Fibroblast of skin of left biceps (primary cell): ENCODE results near the gene ZNF784.

Source experiments
- DNase-seq, 2 experiments: peaks; one replicate each; pipeline ENCODE4 v3.0.0-alpha.2; 2013; ENCODE audit warnings: low read depth in 2 of 2

Gene ZNF784

DNA sequence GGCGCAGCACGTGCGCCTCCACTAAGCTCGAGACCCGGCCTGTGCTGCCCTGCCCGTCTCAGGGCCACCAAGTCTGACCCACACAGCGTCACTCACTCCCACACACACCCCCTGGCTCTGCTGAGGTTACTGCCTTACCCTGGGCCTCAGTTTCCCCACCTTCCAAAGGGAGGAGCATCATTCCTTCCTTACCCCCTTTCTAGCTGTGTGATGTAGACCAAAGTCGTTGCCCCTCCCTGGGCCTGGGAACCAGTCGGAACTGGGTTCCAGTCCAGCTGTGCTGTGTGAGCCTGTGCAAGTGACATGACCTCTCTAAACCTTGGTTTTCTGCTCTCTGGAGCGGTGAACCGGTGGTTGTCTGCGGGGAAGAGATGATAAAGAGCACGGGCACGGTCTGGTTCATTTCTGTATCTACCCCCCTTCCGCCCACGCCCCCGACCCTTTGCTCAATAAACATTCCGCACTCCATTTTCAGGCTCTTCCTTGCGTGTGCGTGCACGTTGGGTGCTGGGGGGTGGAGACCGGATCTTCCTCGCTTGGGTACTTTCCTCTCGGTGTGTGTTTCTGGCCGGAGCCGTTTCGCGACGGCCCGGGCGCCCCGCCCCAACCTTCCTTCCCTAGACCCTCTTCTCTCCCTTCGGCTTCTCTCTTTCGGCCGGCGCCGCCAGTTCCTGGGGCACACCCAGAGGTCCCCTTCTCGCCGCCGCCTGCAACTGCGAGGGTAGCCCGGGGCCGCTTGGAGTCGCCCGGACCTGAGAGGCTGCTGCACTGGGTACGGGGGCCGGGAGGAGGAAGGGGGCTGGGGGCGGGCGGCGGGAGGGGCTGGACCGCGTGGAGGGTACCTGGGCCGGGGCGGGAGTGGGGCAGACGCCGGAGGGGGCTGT is 18.9 kb upstream of the ZNF784 start, which contains the start of gene ZNF581:
Gene ZNF581 (plus strand): TSS at position 647 of the 884 bp plus-strand sequence. CDS start 923 bp downstream, outside the sequence.
- DNase-seq: peak in 1 of 2 experiments; percentile 42

DNA sequence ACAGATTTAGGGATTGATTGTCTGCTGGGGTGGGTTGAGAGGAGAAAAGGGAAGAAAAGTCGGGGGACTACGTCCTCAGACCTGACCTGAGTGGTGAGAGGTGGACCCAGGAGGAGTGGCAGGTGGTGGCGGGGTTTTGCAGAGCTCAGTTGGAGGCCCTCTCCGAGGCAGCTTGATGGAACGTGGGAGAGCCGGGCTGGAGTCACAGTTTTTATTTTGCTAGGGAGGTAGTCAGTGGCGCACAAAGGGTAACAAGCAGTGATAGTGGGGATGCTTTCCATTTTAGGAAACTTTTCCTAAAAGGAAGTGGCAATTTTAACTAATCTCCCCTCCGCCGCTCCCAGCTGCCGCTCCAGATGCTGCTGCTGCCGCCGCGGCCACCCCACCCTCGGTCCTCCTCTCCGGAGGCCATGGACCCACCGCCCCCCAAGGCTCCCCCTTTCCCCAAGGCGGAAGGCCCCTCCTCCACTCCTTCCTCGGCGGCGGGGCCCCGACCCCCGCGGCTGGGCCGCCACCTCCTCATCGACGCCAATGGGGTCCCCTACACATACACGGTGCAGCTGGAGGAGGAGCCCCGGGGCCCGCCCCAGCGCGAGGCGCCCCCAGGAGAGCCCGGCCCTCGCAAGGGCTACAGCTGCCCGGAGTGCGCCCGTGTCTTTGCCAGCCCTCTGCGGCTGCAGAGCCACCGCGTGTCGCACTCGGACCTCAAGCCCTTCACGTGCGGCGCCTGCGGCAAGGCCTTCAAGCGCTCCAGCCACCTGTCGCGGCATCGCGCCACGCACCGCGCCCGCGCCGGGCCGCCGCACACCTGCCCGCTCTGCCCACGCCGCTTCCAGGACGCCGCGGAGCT is 18.0 kb upstream of the ZNF784 start:
- DNase-seq: no peak

DNA sequence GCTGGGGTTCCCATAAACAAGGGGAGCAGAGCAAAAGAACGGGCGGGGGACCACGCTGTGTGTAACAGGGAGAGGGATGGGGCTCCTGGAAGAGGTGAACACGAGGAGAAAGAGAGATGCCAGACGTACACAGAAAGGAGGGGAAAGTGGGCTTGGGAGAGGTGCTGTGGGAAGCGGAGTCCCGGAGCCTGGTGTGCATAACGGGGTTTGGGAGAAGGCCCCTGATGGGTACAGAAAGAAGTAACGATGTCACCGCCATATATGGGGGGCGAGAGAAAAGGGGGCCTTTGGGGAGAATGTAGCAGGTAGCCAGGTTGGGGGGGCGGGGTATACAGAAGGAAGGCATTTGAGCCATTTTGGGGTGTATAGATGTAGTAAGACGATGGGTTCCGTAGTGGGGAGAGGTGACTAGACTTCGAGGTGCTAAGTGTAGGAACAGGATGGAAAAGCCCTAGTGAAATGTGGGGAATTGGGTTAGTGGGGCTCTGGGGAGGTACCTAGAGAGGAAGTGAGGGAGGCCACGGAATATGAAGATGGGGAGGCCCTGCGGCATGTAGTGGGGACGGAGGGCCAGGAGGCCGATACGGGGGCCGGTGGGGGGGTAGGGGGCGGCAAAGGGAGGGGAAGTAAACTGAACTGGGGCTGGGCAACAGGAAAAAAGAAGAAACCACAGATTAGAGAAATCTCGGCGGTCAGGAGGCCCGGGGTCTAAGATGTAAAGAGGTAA is 17.2 kb upstream of the ZNF784 start:
- DNase-seq: no peak

DNA sequence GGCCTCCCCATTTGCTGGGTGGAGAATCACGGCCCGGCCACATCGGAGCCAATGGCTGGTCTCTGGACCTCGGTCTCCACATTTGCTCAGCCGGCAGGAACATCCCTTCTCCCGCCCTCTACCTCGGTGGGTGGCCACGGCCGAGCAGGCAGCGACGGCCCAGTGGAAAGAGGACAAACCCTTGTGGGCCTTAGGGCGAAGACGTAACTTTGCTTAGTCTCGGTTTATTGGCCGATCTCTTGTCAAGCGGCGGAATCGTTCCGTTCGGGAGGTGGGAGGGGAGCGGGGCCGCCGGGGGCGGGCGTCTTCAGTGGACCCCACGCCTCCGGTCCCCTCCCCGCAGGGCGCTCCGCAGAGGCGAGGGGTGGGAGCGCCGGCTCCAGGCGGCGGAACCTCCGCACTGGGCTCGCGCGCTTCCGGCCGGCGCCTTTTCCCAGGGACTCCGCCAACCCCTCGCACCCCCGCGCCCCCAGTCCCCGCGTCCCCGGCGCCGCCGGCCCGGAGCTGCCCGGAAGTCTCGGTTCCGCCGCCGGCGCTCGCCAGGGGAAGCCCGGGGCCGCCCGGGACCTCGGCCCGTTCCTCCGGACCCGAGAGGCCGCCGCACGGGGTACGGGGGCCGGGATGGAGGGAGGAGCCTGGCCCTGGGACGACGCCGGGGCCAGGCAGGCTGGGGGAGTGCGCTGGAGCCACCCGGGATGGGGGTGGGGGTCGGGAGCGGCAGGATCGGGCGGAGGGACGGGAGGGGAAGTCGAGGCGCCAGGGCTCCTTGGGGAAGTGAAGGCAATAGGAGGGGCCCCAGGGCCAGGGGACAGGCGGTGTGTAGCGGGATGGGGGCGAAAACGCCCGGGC is 16.4 kb upstream of the ZNF784 start, which contains the start of gene ZNF580:
Gene ZNF580 (plus strand): TSS at position 426 of the 849 bp plus-strand sequence. CDS start 1,507 bp downstream, outside the sequence.
- DNase-seq: peak in 1 of 2 experiments; percentile 67

DNA sequence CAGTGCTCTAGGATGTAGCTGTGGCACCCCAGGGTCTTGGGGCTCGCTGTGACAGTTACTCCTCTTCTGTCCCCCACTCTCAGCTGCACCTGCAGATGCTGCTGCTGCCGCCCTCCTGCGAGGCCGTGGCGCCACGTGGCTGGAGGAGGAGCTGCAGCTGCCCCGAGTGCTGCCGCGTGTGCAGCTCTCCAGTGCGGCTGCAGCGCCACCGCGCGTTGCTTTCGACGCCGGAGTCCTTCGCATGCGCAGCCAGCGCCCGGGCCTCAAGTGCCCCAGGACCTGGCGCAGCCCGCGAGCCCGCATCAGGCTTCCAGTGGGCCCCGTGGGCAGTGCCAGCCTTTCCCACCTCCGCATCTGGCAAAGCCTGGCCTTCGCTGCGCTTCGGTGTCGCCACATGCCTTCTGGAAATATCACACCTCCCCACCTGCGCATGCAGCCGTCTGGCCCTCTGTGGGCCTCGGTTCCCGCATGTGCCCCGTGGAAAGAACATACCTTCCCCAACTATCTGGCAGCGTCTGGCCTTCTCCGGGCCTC is 15.7 kb upstream of the ZNF784 start:
- no peak for DNase-seq

DNA sequence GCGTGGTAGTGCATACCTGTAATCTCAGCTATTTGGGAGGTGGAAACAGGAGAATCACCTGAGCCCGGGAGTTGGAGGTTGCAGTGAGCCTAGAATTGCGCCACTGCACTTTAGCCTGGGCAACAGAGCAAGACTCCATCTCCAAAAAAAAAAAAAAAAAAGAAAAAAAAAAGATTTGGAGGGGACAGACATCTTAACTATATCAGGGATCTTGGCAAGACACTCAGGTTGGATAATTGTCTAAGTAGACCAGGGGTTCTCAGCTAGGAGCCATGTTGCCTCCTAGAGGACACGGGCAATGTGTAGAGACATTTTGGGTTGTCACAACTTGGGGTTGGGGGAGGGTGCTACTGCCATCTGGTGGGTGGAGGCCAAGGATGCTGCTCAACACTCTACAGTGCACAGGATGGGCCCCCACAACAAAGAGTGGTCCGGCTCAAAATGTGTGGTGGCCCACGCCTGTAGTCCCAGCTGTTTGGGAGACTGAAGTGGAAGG is 14.5 kb upstream of the ZNF784 start:
- no peak for DNase-seq

DNA sequence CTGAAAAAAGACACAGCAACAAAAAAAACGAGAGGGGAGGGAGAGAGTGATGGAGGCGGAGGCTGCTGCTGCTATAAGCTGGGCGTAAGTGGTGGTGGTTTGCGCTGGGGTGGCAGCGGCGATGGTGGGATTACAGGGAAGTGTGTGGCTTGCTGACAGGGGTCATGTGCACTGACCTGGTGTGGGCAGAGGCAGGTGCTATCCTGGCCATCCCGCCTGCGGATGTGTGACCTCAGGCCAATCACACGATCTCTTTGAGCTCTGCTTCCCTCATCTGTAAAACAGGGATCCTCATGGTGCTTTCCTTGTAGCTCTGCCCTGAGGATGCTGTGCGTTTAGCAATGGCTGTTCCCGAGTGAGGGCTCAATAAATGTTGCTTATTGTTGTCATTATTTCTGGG is 13.2 kb upstream of the ZNF784 start:
- DNase-seq: no peak

DNA sequence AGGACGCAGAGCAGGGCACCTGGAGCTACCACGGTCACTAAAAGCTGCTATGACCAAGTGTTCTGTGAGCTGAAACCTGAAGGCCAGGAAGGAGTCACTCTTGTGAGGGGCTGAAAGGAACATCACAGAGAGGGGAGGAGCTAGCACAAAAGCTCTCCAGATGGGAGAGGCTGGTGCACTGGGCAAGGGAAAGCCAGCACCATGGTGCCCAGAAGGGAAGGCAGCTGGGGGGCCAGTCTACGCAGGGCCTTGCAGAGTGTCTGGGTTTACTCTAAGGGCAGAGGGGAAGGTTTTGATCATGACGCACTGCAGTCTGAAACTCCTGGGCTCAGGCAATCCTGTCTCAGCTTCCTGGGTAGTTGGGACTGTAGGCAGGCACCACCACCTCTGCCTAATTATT is 12.4 kb upstream of the ZNF784 start:
- DNase-seq: no peak

DNA sequence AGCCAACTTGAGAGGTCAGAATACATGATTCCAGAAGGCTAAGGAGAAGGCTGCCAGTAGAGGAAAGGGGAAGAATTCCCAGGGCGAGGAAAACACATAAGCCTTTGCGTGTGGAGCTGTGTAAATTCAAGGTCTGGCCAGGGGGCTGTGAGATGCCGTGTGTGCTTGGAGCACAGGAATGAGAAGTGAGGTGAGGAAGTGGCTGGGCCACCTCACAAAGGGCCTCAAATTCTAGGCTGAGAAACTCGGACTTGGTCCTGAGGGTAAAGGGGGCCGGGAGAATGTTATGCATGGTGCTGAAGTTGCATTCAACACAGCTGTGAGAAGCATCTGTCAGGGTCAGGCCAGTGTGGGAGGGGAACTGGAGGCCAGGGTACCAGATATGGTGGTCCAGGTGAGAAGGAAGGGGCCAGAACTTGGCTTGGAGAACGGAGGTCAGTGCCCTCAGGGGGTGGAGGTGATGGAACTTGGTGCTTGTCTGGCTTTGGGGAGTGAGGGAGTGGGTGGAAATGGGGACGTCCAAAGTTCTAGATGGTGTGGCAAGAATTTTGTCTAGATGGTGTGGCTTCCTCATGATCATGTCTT is 11.6 kb upstream of the ZNF784 start:
- DNase-seq: no peak

DNA sequence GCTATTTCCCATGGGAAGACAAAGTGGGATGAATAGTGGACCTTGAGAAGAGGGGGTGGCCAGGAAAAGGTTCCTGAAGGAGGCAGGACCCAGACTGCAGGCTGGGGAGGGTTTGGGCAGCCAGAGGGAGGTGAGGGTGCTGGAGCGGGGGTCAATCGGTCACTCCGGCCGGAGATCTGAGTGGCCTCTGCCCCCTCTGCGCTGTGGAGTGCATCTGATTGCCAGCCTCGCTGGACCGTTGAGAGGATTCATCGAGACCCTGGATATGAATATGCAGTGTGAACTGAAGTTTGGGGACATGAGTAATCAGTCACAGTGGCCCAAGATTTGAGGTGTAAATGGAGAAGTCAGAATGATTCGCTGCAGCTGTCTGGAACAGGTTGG is 11.0 kb upstream of the ZNF784 start:
- no peak for DNase-seq

DNA sequence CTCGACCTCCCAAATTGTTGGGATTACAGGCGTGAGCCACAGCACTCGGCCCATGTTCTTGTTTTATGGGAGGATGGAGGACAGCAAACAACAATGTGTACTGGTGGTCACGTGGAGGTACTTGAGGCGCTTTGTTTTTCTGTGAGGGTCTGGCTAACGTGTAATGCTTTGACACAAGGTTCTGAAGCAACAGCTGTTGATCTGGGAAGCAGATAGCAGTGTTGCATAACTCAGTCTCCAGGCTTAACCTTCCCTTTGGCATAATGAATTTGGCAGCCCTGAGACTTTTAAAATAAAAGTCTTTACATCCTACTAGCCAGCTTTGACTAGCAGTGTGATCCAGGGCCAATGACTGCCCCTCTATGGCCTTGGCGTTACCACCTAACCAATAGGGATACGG is 9.5 kb upstream of the ZNF784 start:
- DNase-seq: no peak

DNA sequence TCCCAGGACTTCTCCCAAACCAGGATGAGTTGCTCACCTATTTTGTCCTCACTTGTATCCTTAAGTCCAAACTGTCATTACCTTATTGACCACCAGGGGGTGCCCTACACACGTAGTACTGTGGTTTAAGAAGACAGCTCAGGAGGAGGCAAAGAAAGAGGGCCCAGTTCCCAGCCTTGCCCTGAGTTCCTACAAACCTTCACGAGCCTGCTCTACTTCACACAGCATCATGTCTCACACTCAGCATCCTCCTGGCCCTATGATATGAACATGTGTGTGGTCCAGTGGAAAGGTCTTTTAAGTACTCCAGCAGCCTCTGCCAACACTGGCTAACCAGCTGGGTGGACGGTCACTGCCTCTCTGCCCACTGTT is 8.1 kb upstream of the ZNF784 start:
- peak; percentile 73 to 75 for DNase-seq

DNA sequence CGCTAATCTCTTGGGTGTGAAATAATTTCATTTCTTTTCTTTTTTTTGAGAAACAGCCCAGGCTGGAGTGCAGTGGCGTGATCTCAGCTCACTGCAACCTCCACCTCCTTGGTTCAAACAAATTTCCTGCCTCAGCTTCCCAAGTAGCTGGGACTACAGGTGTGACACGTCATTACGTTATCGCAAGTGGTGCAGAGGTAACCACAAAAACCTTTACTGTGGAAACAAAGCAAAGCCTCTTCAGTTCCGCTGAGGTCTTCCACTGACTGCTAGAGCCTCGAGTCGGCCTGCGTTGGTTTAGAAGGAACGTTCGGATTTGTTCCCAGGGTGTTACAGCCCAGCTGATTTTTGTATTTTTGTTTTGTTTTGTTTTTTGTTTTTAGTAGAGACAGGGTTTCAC is 2.0 kb upstream of the ZNF784 start:
- no peak for DNase-seq

DNA sequence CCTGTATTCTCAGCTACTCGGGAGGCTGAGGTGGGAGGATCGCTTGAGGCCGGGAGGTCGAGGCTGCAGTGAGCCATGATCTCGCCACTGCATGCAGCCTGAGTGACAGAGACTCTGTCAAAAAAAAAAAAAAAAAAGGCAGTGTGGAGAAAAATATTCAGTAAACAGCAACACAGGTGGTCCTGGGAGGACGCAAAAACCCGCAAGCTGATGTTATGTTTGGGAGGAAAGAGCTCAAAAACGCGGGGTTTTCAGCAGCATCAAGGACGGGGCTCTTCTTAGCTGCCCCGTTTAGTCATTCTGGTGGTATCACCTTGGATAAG is 599 bp upstream of the ZNF784 start:
- DNase-seq: no peak

DNA sequence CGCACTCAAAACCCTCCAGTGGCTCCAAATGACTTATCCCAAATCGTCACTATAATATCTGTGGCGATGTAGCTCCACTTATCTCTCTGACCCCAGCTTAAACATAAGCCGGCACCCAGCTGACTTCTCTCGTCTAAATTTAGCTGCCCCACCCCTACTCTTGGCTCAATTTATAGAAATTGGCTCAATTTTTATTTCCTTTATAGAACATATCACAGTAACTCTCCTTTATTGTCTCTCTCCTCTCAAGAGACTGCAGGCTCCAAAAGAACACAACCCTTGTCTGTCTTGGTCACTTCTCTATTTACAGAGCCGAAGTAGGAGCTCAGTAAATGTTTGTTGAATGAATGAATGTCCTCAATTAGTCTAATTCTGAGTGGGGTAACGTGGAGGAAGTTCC is 805 bp downstream of the ZNF784 start:
- DNase-seq: no peak

DNA sequence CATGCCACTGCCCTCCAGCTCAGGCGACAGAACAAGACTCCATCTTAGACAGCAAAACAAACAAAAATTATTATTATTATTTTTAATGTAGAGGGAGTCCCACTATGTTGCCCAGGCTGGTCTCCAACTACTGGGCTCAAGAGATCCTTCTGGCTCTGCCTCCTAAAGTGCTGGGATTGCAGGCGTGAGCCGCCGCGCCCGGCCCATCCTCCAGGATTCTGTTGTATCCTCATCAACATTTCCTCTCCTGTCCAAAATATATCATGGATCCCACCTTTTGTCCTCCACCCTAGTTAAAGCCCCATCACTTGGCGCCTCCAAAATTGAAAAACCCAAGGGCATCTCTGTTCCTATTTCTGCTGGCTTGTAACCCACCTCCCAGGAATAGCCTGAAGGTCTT is 1.2 kb downstream of the ZNF784 start:
- no peak for DNase-seq

DNA sequence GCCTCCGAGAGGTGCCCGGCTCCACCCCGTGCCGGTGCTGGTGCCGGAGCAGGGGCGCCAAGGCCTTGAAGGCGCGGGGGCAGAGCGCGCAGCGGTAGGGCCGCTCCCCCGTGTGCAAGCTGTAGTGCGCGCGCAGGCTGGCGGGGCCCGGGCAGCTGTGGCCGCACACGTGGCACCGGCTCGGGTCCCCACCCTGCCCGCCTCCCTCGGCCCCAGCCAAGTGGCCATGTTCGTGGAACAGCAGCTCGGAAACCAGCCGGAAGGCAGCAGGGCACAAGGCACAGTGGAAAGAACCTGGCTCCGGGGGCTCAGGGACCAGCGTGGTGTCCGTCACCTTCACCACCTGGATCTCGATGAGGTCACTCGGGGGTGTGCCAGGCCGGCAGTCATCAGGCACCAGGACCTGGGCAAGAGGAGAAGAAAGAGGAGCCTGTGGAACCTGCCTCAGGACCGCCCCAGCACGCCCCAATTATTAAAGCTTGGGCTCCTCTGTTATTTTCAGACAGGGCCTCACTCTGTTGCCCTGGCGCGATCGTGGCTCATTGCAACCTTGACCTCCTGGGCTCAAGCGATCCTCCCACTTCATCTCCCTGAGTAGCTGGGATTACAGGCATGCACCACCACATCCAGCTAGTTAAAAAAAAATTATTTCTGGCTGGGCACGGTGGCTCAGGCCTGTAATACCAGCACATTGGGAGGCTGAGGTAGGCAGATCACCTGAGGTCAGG is 2.0 kb downstream of the ZNF784 start:
- no peak for DNase-seq

DNA sequence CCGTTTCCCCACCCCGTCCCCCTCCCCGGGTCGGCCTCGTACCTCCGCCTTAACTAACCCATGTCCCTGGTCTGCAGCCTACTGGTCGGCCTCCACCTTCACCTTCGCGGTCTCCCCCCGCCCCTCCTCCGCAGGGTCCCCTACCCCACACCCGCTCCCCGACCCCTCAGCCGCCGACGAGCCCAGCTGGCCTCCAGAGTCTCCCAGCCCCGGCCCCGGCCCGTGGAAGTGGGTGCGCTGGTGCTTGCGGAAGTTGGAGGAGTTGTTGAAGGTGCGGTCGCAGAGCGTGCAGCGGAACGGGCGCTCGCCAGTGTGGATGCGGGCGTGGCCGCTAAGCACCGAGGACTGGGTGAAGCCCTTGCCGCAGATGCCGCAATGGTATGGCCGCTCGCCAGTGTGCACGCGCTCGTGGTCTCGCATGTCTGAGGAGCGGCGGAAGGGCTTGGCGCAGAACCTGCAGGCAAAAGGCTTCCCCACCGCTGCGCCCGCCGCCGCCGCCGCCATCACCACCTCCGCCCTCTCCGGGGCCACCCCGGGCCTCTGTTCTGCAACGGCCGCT is 2.6 kb downstream of the ZNF784 start:
- no peak for DNase-seq

DNA sequence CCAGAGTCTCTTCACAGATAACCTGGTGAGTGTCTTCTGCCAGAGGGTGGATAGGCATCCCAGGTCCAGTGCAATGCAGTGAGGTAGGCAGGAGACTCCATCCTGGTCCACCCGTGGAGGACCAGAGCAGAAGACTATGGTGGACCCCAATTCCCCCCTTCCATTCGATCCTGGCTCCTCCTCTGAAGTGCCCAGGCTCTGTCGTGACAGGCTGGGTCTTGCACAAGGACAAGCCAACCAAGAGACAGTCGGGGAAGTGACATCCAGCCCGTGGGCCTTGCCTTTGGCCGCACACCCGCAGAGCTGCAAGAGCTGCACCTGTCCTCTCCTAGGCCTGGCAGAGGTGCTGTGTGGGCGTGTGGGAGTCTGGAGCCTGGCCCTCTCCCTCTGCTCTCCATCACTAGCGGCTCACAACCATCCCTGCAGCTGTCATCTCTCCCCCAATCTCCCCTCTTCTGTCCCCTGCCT is 3.1 kb downstream of the ZNF784 start:
- no peak for DNase-seq
